Natural killer cell (primary cell): Measurements from ENCODE around the gene PTPRN2. TPM values are rescaled to one million over a fixed set of nuclear protein-coding genes. Genes with fewer than 3 reads are reported as not detected.

ENCODE experiments used
- ATAC-seq, 3 donors: fragments of 150-1000 bp in 2 of 3; fragments of 200-7000 bp in 1 of 3; cut with Tn5 transposase; 1 replicate in 1 of 3; 2 replicates in 2 of 3; pipeline ENCODE4 v1.10.0; 2021; ENCODE audit warnings: mild to moderate bottlenecking in 2 of 3, moderate library complexity in 2 of 3
- DNase-seq, 2 donors: peaks; one replicate each; pipeline versions ENCODE4 v3.0.0 to v3.0.0-alpha.2; 2013 to 2021; ENCODE audit warnings: mixed read lengths in 1 of 2
- H3K27ac ChIP-seq: one replicate; pipeline ENCODE4 v1.5.1; 2013; ENCODE audit warnings: mild to moderate bottlenecking, low read length
- H3K27me3 ChIP-seq: one replicate; pipeline ENCODE4 v1.6.1; 2013; ENCODE audit warnings: low read length; ENCODE audit not compliant: control insufficient read depth, insufficient read depth
- H3K36me3 ChIP-seq: one replicate; pipeline ENCODE4 v1.6.1; 2013; ENCODE audit warnings: low read length; ENCODE audit not compliant: control insufficient read depth, insufficient read depth
- H3K4me1 ChIP-seq: one replicate; pipeline ENCODE4 v1.6.1; 2013; ENCODE audit warnings: low read length; ENCODE audit not compliant: control insufficient read depth, insufficient read depth
- H3K4me3 ChIP-seq: one replicate; pipeline ENCODE4 v1.5.1; 2013; ENCODE audit warnings: low read length
- H3K9me3 ChIP-seq: one replicate; pipeline ENCODE4 v1.6.1; 2013; ENCODE audit warnings: low read length; ENCODE audit not compliant: control insufficient read depth, insufficient read depth
- H3K27ac Mint-ChIP-seq, 2 donors: one replicate each; pipeline ENCODE4 v1.8.0; 2022; ENCODE audit warnings: mild to moderate bottlenecking in 2 of 2, mixed read lengths in 2 of 2, moderate library complexity in 1 of 2
- H3K27me3 Mint-ChIP-seq, 2 donors: one replicate each; pipeline ENCODE4 v1.8.0; 2022; ENCODE audit warnings: low read depth in 2 of 2, mixed read lengths in 2 of 2
- H3K36me3 Mint-ChIP-seq: one replicate; pipeline ENCODE4 v1.8.0; 2022; ENCODE audit warnings: mixed read lengths
- H3K4me1 Mint-ChIP-seq, 2 donors: one replicate each; pipeline ENCODE4 v1.8.0; 2022; ENCODE audit warnings: mixed read lengths in 2 of 2
- H3K4me3 Mint-ChIP-seq: one replicate; pipeline ENCODE4 v1.8.0; 2022; ENCODE audit warnings: mild to moderate bottlenecking, moderate library complexity, mixed read lengths
- H3K9me3 Mint-ChIP-seq, 2 donors: one replicate each; pipeline ENCODE4 v1.8.0; 2022; ENCODE audit warnings: mixed read lengths in 2 of 2
- WGBS: methylation state at CpG from one replicate; pipeline ENCODE4 v1.1.7; 2013; ENCODE audit warnings: missing lambda C conversion rate; ENCODE audit not compliant: insufficient coverage; 5-methylcytosine and 5-hydroxymethylcytosine counted together
- intact Hi-C: fragments of 100-400 bp; cut with micrococcal nuclease; formaldehyde crosslinking; loops from one replicate; pipeline ENCODE4 v1.14.2; 2022
- total RNA-seq, 4 donors: library from RNA; stranded (reverse); fragments of 120-200 nt in 1 of 4; gene quantifications; one replicate each; pipeline versions ENCODE4 v1.2.3 to v1.2.4, GENCODE V29; 2013 to 2022
- TF ChIP-seq, protein P1 (sequence below): fragments of 200-600 bp; IDR thresholded peaks from one replicate; pipeline ENCODE4 v1.8.0; 2022; ENCODE audit warnings: antibody characterized with exemption

The PTPRN2 gene
- total RNA-seq, 3 donors from 2014 or later (not counting 1 experiment from before 2014, with no cell fraction given) = 1.3 to 2.5 (median 1.9) TPM

DNA sequence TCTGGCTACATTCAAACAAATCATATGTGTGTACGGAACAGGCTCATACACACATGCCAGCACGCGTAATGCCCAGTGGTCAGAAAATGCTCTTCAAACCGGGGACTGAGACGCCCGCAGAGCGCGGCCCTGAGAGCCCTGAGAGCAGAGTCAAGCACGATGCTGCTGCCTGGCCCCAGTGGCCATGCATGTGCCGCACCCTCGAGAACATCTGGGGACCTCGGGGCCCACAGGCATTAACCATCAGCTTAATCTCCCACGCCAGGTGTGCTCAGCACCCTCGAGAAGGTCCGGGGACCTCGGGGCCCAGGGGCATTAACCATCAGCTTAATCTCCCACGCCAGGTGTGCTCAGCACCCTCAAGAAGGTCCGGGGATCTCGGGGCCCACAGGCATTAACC lies 163.1 kb downstream of the PTPRN2 start:
- Histone ChIP-seq H3K36me3 (no peaks in the 10 kb centered on the region), H3K27me3 (no peaks in the 10 kb centered on the region), H3K27ac (no peak overlapping the region), H3K4me3 (no peak overlapping the region), H3K4me1 (no peaks in the 10 kb centered on the region), H3K9me3 (no peaks in the 10 kb centered on the region)
- ATAC-seq (no peak), DNase-seq (no peak)
- intact Hi-C loops = no loop called here
- WGBS = 91% methylated on average over 19 of the region's 19 CpGs
- H3K27me3 Mint-ChIP-seq = no peaks in the 10 kb centered on the region
- TF ChIP-seq, protein P1, sequence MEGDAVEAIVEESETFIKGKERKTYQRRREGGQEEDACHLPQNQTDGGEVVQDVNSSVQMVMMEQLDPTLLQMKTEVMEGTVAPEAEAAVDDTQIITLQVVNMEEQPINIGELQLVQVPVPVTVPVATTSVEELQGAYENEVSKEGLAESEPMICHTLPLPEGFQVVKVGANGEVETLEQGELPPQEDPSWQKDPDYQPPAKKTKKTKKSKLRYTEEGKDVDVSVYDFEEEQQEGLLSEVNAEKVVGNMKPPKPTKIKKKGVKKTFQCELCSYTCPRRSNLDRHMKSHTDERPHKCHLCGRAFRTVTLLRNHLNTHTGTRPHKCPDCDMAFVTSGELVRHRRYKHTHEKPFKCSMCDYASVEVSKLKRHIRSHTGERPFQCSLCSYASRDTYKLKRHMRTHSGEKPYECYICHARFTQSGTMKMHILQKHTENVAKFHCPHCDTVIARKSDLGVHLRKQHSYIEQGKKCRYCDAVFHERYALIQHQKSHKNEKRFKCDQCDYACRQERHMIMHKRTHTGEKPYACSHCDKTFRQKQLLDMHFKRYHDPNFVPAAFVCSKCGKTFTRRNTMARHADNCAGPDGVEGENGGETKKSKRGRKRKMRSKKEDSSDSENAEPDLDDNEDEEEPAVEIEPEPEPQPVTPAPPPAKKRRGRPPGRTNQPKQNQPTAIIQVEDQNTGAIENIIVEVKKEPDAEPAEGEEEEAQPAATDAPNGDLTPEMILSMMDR = no peak
- no peak overlapping the region for H3K27ac Mint-ChIP-seq
- no peaks in the 10 kb centered on the region for H3K36me3 Mint-ChIP-seq
- H3K9me3 Mint-ChIP-seq = no peaks in the 10 kb centered on the region
- H3K4me1 Mint-ChIP-seq = no peaks in the 10 kb centered on the region
- H3K4me3 Mint-ChIP-seq = no peak overlapping the region

DNA sequence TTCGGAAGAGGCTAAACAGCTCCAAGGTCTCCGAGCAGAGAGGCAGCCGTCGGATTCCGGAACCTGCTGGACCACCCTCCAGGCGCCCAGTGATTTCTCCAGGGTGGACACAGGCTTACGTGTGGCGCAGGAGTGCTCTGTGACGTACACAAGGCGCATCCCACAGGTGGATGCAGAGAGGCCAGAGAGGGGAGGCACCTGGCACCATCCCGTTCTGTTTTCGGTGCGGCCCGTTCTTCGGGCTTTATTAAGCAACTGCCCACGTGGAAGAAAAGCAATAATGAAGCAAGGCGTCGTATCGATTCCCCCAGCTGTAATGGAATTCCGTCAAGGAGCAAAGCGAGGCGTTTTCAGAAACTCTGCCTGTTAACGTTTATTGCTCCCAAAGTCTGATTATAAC lies 163.6 kb downstream of the PTPRN2 start:
- no peaks in the 10 kb centered on the region for H3K27me3 ChIP-seq
- H3K4me3 Mint-ChIP-seq = no peak overlapping the region
- H3K27ac Mint-ChIP-seq = no peak overlapping the region
- DNase-seq (no peak), ATAC-seq (no peak)
- H3K4me3 ChIP-seq = no peak overlapping the region
- H3K4me1 ChIP-seq = no peaks in the 10 kb centered on the region
- intact Hi-C loops = no loop called here
- no peaks in the 10 kb centered on the region for H3K9me3 ChIP-seq
- H3K27ac ChIP-seq = no peak overlapping the region
- 93% methylated on average over 23 of the region's 23 CpGs for WGBS
- H3K36me3 ChIP-seq = no peaks in the 10 kb centered on the region
- H3K27me3 Mint-ChIP-seq = no peaks in the 10 kb centered on the region
- TF ChIP-seq, protein P1 = no peak
- no peaks in the 10 kb centered on the region for H3K4me1 Mint-ChIP-seq
- H3K9me3 Mint-ChIP-seq = no peaks in the 10 kb centered on the region
- H3K36me3 Mint-ChIP-seq = no peaks in the 10 kb centered on the region

DNA sequence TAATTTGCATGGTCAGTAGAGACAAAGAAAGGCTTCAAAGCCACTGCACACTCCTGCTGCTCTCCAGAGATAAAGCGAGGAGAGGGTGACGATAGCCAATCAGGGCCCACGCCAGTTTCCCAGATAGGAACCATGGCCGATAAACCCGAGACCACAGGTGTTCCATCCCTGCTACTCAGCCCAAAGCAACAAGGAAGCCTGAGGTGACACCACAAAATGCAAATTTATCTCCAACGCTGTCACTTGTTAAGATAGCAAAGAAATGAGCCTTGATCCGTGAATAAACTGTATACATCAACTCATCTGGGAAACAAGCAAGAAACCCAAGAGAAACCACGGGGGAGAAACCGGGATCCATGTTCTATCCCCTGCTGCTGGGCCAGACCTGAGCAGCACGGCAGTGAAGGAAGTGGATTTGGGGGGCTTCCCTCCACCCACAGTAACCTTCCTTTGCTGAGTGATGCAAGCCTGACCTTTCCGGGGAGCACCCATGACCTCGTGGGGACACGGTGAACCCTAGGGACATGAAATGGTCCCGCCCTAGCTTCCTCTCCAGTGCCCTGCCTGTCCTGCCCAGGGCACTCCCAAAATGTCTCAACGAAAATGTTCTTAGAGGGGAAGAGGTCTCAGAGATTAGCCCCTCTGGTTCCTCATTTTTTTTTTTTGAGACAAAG lies 164.6 kb downstream of the PTPRN2 start:
- 64% methylated on average over 15 of the region's 15 CpGs for WGBS
- H3K27ac ChIP-seq = no peak overlapping the region

More for the DNA sequence above, 164.6 kb downstream of the PTPRN2 start:
- Mint-ChIP-seq H3K9me3 (peaks cover 2 to 3% of the 10 kb centered on the region in 2 donors), H3K4me3 (no peak overlapping the region), H3K27ac (no peak overlapping the region), H3K36me3 (no peaks in the 10 kb centered on the region), H3K27me3 (no peaks in the 10 kb centered on the region), H3K4me1 (no peaks in the 10 kb centered on the region)
- TF ChIP-seq, protein P1 = no peak
- Histone ChIP-seq H3K9me3 (no peaks in the 10 kb centered on the region), H3K4me1 (no peaks in the 10 kb centered on the region), H3K4me3 (no peak overlapping the region), H3K27me3 (no peaks in the 10 kb centered on the region), H3K36me3 (no peaks in the 10 kb centered on the region)
- ATAC-seq (no peak), DNase-seq (no peak)
- intact Hi-C loops = no loop called here
